Epithelial cell of prostate (primary cell): ENCODE measurements around the gene SLBP.

Source experiments
- DNase-seq: peaks from one replicate; pipeline ENCODE4 v3.0.0-alpha.2; 2011; ENCODE audit warnings: low read depth, low spot score
- H3K27ac ChIP-seq: fragments of 450-650 bp; 2 replicates; pipeline ENCODE4 v1.5.1; 2017; ENCODE audit warnings: mild to moderate bottlenecking

SLBP gene

GRCh38 chr4:1728061-1728980, 16.2 kb upstream of the SLBP start:
- H3K27ac ChIP-seq, result peak overlapping the region; percentile 90
- no peak for DNase-seq

DNA sequence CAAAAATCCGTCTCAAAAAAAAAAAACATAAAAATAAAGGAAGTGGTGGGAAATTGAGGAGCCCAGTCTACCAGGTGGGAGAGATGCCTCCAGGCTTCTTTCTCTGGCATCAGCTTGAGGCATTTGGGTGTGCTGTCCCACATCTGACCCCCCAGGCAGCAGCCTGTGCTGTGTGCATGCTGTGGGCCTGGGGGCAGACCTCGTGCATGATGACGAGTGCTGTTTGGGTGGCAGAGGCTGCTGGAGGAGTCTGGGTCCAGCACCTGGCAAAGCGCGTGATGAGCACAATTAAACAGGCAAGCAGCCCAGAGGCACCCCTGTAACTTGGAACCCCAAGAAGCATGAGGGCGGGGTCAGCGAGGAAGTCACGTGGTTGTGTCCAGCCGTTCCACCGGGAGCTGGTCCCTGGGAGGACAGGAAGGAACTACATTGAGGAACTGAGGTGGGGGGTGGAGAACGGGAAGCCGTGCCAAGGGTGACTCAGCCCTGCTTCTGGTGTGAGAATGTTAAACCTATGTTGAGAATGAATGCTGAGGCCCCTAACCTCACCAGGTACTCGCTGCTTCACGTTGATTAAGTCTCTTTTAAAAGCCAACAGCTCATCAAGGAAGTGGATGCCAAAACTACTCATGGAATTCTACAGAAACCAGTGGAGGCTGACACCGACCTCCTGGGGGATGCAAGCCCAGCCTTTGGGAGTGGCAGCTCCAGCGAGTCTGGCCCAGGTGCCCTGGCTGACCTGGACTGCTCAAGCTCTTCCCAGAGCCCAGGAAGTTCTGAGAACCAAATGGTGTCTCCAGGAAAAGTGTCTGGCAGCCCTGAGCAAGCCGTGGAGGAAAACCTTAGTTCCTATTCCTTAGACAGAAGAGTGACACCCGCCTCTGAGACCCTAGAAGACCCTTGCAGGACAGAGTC, 15.3 kb upstream of the SLBP start:
- peak overlapping the region; percentile 90 for H3K27ac ChIP-seq
- peak; percentile 71 for DNase-seq

- no peak for DNase-seq
- H3K27ac ChIP-seq, result peak overlapping the region; percentile 90
Measured at GRCh38 chr4:1726146-1726934, 14.2 kb upstream of the SLBP start.

DNA sequence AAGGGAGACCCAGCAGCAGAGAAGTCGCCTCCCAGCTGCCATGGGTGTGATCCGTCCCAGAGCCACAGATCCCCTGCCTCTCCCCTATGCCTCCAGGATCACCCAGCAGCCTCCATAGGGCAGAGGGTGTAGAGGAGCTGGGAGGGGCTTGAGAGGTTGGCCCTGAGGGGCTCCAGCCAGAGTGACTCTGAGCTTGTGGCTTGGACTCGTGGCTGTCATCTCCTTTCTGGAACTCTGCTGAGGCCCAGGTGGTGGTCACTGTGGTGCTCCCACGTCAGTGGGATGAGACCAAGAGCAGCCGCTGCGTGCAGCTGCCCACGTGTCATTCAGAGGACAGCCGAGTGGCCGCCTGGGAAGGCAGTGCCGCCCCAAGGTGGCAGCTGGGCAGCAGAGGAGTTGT, 13.4 kb upstream of the SLBP start:
- DNase-seq, result no peak
- no peak overlapping the region for H3K27ac ChIP-seq

DNA sequence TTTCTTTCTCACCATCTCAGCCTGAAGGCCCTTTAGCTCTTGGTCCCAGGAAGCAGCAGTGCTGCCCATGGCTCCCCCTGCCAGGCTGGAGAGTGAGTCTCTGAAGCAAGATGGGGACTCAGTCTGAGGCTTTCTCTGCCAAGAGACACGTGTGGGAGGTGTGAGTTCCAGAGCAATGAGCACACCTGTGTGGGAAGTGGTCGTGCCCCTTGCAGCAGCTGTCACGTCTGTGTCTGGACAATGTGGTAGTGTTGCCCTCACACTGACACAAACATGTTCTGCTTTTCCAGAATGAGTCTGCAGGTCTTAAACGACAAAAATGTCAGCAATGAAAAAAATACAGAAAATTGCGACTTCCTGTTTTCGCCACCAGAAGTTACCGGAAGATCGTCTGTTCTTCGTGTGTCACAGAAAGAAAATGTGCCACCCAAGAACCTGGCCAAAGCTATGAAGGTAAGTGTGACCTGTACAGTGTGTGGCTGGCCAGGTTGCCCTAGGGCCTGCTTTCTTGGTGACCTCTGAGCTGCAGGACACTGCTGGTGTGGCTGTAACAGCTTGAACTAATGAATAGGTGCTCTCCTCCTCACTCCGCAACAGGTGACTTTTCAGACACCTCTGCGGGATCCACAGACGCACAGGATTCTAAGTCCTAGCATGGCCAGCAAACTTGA, 11.1 kb upstream of the SLBP start:
- H3K27ac ChIP-seq, result no peak overlapping the region
- no peak for DNase-seq

DNA sequence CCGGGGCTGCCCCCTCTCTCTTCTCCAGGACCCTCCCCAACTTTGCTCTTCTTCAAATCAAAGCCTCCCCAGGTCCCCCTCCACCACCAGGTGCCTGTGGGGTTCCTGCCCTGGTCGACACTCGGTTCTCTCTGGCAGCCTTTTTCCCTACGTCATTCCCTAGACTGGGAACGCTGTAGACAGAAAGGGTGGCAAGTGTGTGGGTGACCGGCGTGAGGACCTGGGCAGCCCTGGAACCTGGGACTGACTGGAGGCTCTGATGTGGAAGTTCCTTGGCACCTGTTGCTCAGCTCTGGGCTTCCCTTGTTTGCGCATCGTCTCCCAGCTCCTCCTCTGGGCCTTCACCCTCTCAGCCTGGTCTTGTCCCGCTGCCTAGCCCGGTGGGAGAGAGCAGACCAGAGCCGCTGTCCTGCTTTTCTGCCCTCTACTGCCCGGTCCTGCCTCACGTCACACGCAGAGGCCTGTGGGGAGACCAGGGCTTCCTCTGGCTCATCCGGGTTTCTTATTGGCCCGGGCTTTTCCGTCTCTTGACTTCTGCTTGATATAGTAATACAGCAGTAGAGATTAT, 10.5 kb upstream of the SLBP start:
- no peak overlapping the region for H3K27ac ChIP-seq
- DNase-seq, result no peak

GRCh38 chr4:1721666-1722550, 9.8 kb upstream of the SLBP start:
- no peak overlapping the region for H3K27ac ChIP-seq

GRCh38 chr4:1721003-1721665, 9.0 kb upstream of the SLBP start, which contains the start of the genes TACC3 and TMEM129:
Gene TACC3 (plus strand): TSS chr4:1721521. CDS start chr4:1723422, 1,901 bp downstream.
Gene TMEM129 (minus strand): TSS chr4:1721323. CDS start chr4:1720837, 486 bp downstream.
- H3K27ac ChIP-seq, result peak within 1 kb of the TSS; percentile 87
- peak; percentile 86 for DNase-seq

More at GRCh38 chr4:1721666-1722550, 9.8 kb upstream of the SLBP start:
- DNase-seq, result no peak

- no peak for DNase-seq
- H3K27ac ChIP-seq, result peak overlapping the region; percentile 87
Measured at GRCh38 chr4:1720163-1720983, 8.3 kb upstream of the SLBP start.

DNA sequence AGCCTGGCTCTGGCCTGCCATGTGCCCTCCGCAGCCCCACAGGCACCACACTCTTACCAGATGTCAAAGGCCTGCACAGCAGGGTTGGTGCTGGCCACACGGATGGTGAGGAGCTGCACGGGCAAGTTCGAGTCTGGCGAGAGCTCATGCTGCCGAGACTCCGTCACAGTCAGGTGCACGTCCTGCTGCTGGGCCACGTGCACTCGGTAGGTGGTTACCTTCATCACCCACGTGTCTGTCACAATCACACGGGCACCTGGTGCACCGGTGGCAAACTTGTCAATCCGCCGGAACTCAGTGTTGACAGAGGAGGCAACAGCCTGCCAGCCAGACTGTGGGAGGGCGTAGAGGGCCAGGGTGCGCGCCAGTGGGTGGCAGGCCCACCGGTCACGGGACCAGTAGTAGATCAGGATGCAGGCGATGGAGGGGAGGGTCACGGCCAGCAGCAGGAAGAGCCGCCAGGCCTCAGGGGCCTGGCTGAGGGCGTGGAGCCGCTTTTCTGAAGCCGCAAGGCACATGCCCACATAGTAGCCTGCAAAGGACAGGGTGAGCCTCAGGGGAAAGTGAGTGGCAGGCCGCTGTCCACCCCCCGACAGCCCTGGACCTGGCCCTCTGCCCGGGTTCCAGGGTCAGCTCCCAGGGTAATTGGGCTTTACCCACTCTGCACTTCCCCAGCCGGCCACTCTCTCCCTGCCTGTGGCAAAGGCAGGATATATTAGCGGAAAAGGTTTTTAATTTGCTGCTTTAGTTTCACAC, 6.2 kb upstream of the SLBP start:
- H3K27ac ChIP-seq, result no peak overlapping the region

DNA sequence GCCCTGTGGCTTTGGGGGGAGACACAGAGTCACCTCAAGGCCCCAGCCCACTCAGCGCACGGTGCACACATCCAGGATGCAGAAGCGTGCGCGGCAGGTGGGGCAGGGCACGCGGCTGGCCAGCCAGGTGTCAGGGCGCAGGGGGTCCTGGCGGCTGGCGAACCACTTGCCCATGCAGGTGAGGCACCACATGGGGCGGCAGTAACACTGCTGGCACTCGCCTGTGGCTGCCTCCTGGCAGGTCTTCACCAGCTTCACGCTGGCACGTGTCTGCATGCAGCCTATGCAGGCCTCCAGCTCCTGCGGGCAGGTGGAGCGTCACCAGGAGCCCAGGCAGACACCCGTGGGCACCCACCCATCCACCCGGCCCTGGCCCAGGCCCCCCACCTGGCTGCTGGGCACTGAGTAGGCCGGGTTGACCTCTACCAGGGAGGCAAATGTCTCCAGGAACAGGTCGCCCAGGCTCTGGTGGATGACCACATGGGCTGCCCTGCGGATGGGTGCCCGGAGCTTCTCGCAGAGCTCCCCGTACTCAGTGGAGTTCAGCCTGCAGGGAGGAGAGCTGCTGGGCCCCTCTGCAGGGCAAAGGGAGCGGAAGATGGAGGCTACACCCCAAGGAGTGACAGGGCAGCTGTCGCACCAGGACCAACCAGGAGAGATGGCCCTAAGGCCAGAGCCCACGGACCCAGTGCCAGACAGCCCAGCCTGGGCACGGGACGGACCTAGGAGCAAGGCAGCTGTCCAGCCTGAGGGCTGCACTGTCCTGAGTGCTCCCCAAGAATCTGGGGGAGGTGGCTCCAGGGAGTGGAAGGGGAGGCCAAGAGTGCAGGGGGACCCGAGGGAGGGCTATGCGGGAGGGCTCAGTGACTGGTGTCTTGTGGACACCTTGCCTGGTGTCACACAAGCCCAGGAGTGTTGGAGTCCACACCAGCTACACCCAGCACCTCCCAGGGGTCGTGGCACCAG, 5.3 kb upstream of the SLBP start:
- no peak for DNase-seq
- H3K27ac ChIP-seq, result no peak overlapping the region

More for the DNA sequence above, 6.2 kb upstream of the SLBP start:
- no peak for DNase-seq

GRCh38 chr4:1716065-1716945, 4.2 kb upstream of the SLBP start:
- no peak for DNase-seq
- H3K27ac ChIP-seq, result no peak overlapping the region

DNA sequence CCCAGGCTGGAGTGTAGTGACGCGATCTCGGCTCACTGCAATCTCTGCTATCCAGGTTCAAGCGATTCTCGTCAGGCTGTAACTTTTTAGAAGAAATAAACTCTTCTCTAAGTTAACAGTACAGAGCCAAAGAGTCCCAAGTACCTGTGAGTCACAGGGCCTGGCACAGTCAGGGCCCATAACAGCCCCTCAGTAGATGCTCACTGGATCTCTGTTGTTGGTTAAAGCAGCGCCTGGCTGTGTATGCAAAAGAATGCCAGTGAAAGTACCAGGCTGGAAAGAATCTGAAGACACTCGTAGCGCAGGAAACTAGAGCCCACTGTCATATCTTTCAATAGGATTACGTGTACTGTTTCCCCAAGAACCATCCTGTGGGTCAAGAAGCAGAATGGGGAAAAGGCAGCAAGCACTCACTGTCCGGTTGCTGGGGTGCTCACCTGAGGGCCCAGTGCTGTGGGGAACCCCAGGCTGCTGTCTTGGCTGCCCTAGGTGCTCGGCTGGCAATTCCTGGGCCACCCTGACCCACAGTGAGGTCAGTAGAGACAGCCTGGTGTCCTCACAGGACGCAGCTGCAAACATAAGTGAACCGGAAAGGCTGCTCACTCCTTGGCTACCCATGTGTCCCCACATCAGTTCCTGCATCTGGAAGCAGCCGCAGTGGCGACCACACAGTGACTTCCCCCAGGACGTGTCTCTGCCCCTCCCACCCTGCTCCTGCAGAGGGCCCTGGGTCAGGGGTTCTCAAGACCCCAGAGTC, 3.1 kb upstream of the SLBP start:
- no peak for DNase-seq
- no peak overlapping the region for H3K27ac ChIP-seq
